GM21528 (cell line): ENCODE data around the gene CITED4.
"Not testable (repeated sequence)": the region's sequence is repeated elsewhere in the genome, so short reads cannot be mapped to it uniquely, and the experiment has no call there.

Experiments
- ATAC-seq: cut with Tn5 transposase; IDR thresholded peaks from one replicate; pipeline ENCODE4 v1.9.1; 2021; ENCODE audit warnings: mild to moderate bottlenecking, moderate library complexity; ENCODE audit not compliant: unreplicated experiment, low FRiP score

The CITED4 gene

GRCh38 chr1:40862008-40862863 lies at the start of gene CITED4:
Gene CITED4 (minus strand): TSS chr1:40862363. CDS start chr1:40862127, 236 bp downstream.
- ATAC-seq: peak; percentile 94

- no peak for ATAC-seq
Observed at GRCh38 chr1:40911105-40911504, 48.9 kb upstream of the CITED4 start.

GRCh38 chr1:40909281-40909680 lies 47.1 kb upstream of the CITED4 start:
- ATAC-seq: no peak

GRCh38 chr1:40908350-40908749 lies 46.2 kb upstream of the CITED4 start:
- ATAC-seq: no peak

GRCh38 chr1:40907899-40908298 lies 45.7 kb upstream of the CITED4 start:
- no peak for ATAC-seq

- no peak for ATAC-seq
Observed at GRCh38 chr1:40906781-40907400, 44.7 kb upstream of the CITED4 start.

- ATAC-seq: no peak
Observed at GRCh38 chr1:40905061-40905460, 42.9 kb upstream of the CITED4 start.

GRCh38 chr1:40903106-40903505 lies 40.9 kb upstream of the CITED4 start:
- ATAC-seq: no peak

GRCh38 chr1:40901886-40902852 lies 40.0 kb upstream of the CITED4 start:
- ATAC-seq: no peak

GRCh38 chr1:40899230-40899870 lies 37.2 kb upstream of the CITED4 start:
- ATAC-seq: no peak

- no peak for ATAC-seq
Observed at GRCh38 chr1:40898431-40898901, 36.3 kb upstream of the CITED4 start.

- no peak for ATAC-seq
Observed at GRCh38 chr1:40897513-40897912, 35.4 kb upstream of the CITED4 start.

GRCh38 chr1:40896482-40896881 lies 34.3 kb upstream of the CITED4 start:
- ATAC-seq: no peak

GRCh38 chr1:40895601-40896000 lies 33.4 kb upstream of the CITED4 start:
- ATAC-seq: no peak

- not testable (repeated sequence) for ATAC-seq
Observed at GRCh38 chr1:40894858-40895257, 32.7 kb upstream of the CITED4 start.

- ATAC-seq: no peak
Observed at GRCh38 chr1:40894455-40894854, 32.3 kb upstream of the CITED4 start.

- ATAC-seq: no peak
Observed at GRCh38 chr1:40893946-40894345, 31.8 kb upstream of the CITED4 start.

- no peak for ATAC-seq
Observed at GRCh38 chr1:40892354-40892753, 30.2 kb upstream of the CITED4 start.

GRCh38 chr1:40890771-40891170 lies 28.6 kb upstream of the CITED4 start:
- no peak for ATAC-seq

GRCh38 chr1:40887652-40888051 lies 25.5 kb upstream of the CITED4 start:
- ATAC-seq: no peak
